Lower leg skin (tissue), 4 donors: ENCODE results near the gene COMMD4. TPM values are rescaled to one million over a fixed set of nuclear protein-coding genes. Genes with fewer than 3 reads are reported as not detected.
A peak's percentile ranks its signal among the peaks of the same experiment; 100 is the strongest.

ENCODE experiments used
- DNase-seq, 2 donors: peaks; one replicate each; pipeline ENCODE4 v3.0.0-alpha.2; 2019; ENCODE audit warnings: low spot score in 2 of 2
- H3K4me3 ChIP-seq: fragments of 200-600 bp; sonication (generic); 2 replicates; pipeline ENCODE4 v1.5.1; 2017; ENCODE audit warnings: mild to moderate bottlenecking, low read depth; ENCODE audit not compliant: poor library complexity, severe bottlenecking
- CTCF ChIP-seq, 3 donors: fragments of 450-650 bp; IDR thresholded peaks; one replicate each; pipeline ENCODE4 v1.5.1; 2016; ENCODE audit warnings: antibody characterized with exemption in 3 of 3, mild to moderate bottlenecking in 3 of 3, moderate library complexity in 2 of 3
- POLR2A ChIP-seq, 2 donors: fragments of 450-650 bp; IDR thresholded peaks; one replicate each; pipeline ENCODE4 v1.6.1; 2016 to 2017; ENCODE audit warnings: antibody characterized with exemption in 2 of 2, mild to moderate bottlenecking in 1 of 2, moderate library complexity in 1 of 2
- WGBS, 2 donors: methylation state at CpG; one replicate each; pipeline ENCODE4 v1.1.5; 2018; 5-methylcytosine and 5-hydroxymethylcytosine counted together
- intact Hi-C: fragments of 100-400 bp; cut with DNase I; formaldehyde crosslinking; loops from one replicate; pipeline ENCODE4 v1.15.0; 2023; ENCODE audit warnings: low total_unique reads
- total RNA-seq, 4 donors: library from RNA; depleted of rRNA; stranded (reverse); fragments of >200 nt; gene quantifications; one replicate each; pipeline ENCODE4 v1.1.0, GENCODE V29; 2016

The COMMD4 gene
- total RNA-seq, 4 donors from 2014 or later, result 45.5 to 65.5 (median 56.4) TPM

GRCh38 chr15:75356006-75356405 lies 20.1 kb downstream of the COMMD4 start:
- TF ChIP-seq CTCF (IDR thresholded peaks at IDR 0.05) (no peak), POLR2A (IDR thresholded peaks at IDR 0.05) (no peak)
- no peak overlapping the region for H3K4me3 ChIP-seq
- intact Hi-C loops, result no loop called here
- 87 to 88% methylated on average over 23 to 28 of the region's 28 CpGs for WGBS, 2 donors
- no peak for DNase-seq

GRCh38 chr15:75356517-75356916 lies 20.7 kb downstream of the COMMD4 start:
- 94 to 96% methylated on average over 20 of the region's 20 CpGs for WGBS, 2 donors
- intact Hi-C loops, result no loop called here
- TF ChIP-seq POLR2A (IDR thresholded peaks at IDR 0.05) (no peak), CTCF (IDR thresholded peaks at IDR 0.05) (no peak)
- no peak for DNase-seq
- no peak overlapping the region for H3K4me3 ChIP-seq

GRCh38 chr15:75357976-75358673 lies 22.3 kb downstream of the COMMD4 start:
- intact Hi-C loops, result no loop called here
- 86 to 87% methylated on average over 13 of the region's 17 CpGs for WGBS, 2 donors
- H3K4me3 ChIP-seq, result no peak overlapping the region
- no peak for DNase-seq
- TF ChIP-seq POLR2A (IDR thresholded peaks at IDR 0.05) (no peak), CTCF (IDR thresholded peaks at IDR 0.05) (no peak)

- 94 to 95% methylated on average over 9 to 10 of the region's 10 CpGs for WGBS, 2 donors
- intact Hi-C loops, result no loop called here
- TF ChIP-seq CTCF (IDR thresholded peaks at IDR 0.05), result no peak
- no peak for TF ChIP-seq POLR2A (IDR thresholded peaks at IDR 0.05)
- peak in 1 of 2 donors; percentile 48 for DNase-seq
- H3K4me3 ChIP-seq, result no peak overlapping the region
These were observed 23.1 kb downstream of the COMMD4 start for GRCh38 chr15:75358771-75359536.

GRCh38 chr15:75359537-75360250 lies 23.8 kb downstream of the COMMD4 start:
- DNase-seq, result peak in 1 of 2 donors; percentile 80
- H3K4me3 ChIP-seq, result no peak overlapping the region
- intact Hi-C loops, result loop anchor here (10.0 kb wide), 1 partner anchor 295 kb away; no protein-coding TSS in a partner anchor
- no peak for TF ChIP-seq POLR2A (IDR thresholded peaks at IDR 0.05)
- no peak for TF ChIP-seq CTCF (IDR thresholded peaks at IDR 0.05)
- 87 to 88% methylated on average over 15 of the region's 15 CpGs for WGBS, 2 donors
